KBM-7 (cell line): ENCODE measurements around the gene TIMMDC1.
"Not testable (repeated sequence)": the region's sequence is repeated elsewhere in the genome, so short reads cannot be mapped to it uniquely, and the experiment has no call there.

ENCODE experiments used
- DNase-seq: peaks from one replicate; pipeline ENCODE4 v3.0.0-alpha.2; 2015
- in situ Hi-C: fragments of 300-500 bp; cut with MboI; formaldehyde crosslinking; loops from 2 replicates; pipeline ENCODE4 v1.14.3; 2020; ENCODE audit warnings: low sequenced_read_pairs, low pct_unique_long_range_greater_than_20kb, mixed read lengths

TIMMDC1 gene

DNA sequence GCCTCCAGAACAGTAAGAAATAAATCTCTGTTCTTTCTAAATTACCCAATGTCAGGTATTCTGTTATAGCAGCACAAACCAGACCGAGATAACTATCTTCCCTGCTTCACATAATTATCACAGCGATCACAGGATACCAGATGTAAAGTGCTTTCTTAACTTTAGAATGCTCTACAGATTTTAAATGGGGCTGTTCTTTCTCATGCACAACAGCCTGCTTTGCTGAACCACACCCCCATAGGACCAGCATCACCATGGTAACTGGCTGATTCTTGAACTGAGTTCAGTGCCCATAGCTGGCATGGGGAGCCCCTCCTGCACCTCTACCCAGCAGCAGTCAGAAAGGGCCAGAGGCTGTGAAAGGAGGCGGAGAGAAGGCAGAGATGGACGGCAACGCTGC lies 53.3 kb downstream of the TIMMDC1 start:
- DNase-seq = no peak
- in situ Hi-C loops = no loop called here

DNA sequence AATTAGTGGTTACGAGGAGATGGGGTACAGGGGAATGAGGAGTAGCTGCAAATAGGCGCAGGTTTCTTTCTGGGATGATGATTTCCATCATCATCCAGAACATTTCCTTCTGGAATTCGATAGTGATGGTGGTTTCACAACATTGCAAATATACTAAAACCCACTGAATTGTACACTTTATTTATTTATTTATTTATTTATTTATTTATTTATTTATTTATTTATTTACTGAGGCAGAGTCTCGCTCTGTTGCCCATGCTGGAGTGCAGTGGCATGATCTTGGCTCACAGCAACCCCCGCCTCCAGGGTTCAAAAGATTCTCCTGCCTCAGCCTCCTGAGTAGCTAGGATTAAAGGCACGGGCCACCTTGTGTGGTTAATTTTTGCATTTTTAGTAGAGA lies 54.6 kb downstream of the TIMMDC1 start:
- in situ Hi-C loops, DNase-seq: not testable (repeated sequence)

DNA sequence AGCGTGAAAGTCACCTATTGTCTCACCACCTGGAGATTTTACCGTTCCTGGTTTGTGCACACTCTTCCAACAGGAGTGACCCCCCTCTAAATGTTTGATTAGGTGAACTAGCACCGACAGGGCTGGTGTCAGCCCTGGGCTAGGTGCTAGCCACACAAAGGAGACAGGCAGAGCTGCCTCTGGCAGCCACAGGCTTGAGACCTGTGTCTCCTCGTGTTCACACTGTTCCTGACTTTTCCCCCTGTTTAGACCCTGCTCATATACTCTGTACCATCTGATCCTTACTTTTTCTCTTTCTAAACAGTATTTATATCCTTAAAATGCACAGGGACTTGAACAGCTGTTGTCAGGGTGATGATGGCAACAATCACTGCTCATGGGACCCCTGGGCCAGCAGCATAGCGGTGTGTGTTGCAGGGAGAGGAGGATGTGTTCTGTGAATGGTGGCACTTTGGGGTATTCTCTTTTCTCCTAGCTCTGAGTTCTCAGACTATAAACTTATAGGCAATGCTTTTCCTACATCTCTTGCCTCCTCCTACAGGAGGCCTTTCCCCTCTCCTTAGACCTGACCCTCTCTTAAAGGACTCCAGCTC lies 55.6 kb downstream of the TIMMDC1 start:
- in situ Hi-C loops = no loop called here
- DNase-seq = no peak

DNA sequence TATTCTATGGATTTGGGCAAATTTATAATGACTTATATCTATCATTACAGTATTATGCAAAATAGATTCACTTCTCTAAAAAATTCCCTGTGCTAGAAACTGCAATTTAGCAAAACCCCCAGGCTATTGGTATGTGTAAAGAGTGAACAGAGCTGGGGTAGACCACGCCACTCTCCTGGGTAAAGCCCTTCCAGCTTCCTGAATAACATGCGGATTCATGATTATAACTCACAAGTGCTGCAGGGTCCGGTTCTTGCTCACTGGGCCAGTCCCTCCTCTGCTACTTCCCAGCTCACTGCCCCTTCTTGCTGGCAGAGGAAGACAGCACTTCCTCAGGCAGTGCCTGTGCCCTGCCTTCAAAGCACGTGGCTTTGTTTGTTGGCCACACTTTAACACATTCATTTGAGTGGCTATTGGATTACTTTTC lies 57.0 kb downstream of the TIMMDC1 start:
- no peak for DNase-seq
- in situ Hi-C loops = no loop called here

DNA sequence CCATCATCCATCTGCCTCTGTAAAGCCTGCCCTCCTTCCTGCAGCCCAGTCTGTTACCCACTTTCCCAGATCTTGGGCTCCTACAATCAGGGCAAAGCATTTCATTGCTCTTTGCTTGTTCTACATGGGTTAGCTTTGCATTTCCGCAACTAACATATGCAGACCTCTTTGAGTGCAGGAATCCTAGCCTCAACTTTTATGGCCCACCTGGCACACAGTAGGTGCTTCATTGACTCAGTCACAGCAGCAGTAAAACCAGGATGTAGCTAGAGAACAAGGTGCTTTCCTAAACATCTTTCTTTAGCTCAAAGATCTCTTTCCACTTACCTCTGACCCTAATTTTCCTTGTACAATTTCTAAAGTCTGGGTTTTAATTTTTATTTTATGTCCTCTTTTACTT lies 57.6 kb downstream of the TIMMDC1 start:
- in situ Hi-C loops = no loop called here
- no peak for DNase-seq

DNA sequence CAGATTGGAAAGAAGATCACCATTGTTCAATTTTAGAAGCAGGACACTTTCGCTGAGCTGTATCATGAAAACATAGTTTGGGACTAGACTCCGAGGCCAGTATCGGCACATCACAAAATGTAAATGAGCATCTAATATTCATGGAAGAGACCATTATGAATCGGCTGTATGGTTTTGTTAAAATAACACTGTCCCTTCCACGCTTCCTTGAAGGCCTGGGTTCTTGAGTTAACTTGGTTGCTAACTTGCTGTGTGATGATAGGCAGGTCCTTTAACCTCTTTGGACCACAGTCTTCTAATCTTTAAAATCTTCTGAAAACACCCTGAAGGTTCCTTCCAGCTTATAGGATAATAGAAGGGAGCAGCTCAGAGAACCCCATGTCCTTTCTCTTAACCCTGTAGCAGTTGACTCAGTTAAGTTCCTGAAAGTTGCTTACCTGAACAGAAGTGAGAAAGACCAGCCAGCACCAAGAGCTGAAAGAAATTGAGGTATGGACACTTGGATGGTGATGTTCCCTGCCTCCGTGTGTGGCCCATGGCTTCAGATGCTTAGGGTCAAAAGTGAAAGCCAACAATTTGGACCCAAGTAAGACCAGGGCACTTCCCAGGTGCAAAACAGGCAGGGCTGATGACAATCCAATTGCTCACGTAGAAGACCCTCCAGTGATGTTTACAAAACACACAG lies 59.0 kb downstream of the TIMMDC1 start:
- in situ Hi-C loops = no loop called here
- no peak for DNase-seq

DNA sequence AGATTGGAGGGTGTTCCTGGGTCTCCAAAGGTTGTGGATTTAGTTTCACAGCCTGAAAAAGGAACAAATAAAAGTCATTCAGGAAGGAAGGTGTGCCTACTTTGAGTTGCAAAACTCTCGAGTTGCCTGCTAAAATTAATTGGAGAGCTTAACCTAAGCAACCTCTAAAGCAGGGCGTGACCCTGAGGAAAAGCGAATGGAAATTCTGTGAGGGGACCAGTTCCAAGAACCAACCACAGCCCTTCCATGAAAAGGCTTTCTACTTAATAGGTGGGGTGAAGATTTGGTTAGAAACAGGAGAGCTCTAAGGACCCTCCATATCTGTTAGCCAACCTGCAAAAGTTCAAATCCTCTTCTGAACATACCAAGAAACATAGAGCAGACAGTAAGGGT lies 59.5 kb downstream of the TIMMDC1 start:
- in situ Hi-C loops = no loop called here

DNA sequence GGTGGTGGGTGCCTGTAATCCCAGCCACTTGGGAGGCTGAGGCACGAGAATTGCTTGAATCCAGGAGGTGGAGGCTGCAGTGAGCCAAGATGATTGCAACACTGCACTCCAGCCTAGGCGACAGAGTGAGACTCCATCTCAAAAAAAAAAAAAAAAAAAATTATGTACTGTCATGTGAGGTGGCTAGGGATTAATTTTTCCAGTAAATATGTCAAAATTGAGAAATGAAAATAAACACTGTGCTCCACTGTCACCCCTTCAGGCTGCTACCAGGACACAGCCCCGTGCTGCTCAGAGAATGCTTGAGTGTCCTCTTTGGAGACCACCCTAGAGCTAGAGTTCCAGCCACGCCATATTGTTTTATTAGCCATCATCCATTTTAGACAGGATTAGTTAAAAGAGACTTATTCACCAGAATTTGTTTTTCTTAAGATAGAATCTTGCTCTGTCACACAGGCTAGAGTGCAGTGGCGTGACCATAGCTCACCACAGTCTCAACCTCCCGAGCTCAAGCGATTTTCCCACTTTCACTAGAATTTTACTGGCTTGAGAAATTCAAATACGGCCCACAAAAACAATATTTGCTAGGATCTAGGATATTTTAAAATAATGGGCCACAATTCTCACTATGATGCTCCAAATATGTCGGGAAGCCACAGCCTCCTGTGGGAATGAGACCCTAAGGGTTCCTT lies 60.4 kb downstream of the TIMMDC1 start:
- no peak for DNase-seq
- in situ Hi-C loops = no loop called here

More for the DNA sequence above, 59.5 kb downstream of the TIMMDC1 start:
- DNase-seq = peak; percentile 56

DNA sequence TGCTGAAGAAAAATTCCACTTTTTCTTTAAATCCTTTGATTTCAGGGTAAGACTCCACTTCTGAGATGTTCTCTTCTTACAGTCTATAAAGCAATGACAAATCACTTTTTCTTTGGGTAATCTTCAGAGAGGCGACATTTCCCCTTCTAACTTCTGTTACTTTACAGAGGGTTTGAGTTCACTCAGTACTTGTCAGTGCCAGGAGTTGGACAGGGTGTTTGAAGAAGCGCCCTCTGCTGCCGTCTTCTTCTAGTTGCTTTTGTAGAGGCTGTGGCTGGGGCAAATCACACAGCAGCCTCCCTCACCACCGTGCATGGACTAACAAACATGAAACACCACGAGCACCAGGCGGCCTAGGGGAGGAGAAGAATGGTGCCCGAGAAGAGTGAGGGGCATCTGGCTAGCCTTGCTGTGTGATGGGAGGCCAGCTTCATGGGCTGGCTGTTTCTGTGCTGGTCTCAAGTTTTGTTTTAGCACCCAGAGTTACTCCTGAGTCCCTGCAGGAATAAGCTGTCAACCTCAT lies 61.2 kb downstream of the TIMMDC1 start, which contains the start of gene CD80:
Gene CD80, minus strand, starts transcription at position 174 of the 523 bp plus-strand sequence. CDS start 1,886 bp downstream, outside the sequence.
- in situ Hi-C loops = no loop called here
- DNase-seq = peak; percentile 86

DNA sequence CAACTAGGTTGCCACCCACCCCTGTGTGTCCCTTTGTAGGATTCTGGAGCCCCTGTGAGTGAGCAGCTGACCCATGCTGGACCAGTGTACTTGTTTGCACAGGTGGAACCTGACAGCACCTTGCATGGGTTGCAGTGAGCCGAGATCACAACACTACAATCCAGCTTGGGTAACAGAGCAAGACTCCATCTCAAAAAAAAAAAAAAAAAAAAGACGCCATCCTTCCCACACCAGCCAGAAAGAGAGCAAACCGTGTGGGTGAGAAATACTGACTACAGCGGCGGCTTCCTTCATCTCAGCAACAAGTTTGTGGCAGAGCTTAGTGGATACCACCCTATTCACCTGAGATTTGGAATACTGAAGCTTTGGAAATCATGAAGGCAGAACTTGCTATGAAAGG lies 61.8 kb downstream of the TIMMDC1 start:
- DNase-seq = no peak
- in situ Hi-C loops = no loop called here

DNA sequence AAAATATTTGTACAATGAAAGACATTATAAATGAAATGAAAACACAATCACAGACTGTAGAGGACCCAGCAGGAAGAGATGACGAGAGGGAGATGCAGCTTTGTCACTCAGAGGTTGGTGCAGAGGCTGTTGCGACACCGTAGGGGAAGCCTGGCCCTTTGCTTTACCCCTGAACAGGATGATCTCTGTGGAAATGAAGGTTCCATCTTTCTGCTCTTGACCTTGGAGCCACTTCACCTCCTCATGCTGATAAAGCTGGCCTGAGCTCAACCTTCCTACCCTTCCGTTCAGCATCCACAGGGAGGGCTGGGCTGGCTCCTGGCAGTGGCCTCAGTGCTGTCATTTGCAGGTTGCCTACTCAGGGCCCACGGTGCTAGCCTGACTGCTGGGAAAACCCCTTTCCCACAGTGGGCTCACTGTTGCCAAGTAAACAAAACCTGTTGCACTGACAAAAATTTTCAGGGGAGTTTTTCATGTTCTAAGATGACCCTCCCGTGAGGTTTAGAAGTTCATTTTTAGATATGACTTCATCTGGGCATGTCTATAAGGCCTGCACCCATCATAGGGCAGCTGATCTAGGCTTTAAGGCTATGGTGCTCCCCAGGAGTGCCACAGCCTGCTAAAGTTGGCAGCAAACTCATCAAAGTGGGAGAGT lies 64.1 kb downstream of the TIMMDC1 start:
- peak; percentile 51 for DNase-seq
- in situ Hi-C loops = no loop called here

DNA sequence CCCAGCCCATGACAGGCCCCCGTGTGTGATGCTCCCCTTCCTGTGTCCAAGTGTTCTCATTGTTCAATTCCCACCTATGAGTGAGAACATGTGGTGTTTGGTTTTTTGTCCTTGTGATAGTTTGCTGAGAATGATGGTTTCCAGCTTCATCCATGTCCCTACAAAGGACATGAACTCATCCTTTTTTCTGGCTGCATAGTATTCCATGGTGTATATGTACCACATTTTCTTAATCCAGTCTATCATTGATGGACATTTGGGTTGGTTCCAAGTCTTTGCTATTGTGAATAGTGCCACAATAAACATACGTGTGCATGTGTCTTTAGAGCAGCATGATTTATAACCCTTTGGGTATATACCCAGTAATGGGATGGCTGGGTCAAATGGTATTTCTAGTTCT lies 65.0 kb downstream of the TIMMDC1 start:
- DNase-seq, in situ Hi-C loops: not testable (repeated sequence)

DNA sequence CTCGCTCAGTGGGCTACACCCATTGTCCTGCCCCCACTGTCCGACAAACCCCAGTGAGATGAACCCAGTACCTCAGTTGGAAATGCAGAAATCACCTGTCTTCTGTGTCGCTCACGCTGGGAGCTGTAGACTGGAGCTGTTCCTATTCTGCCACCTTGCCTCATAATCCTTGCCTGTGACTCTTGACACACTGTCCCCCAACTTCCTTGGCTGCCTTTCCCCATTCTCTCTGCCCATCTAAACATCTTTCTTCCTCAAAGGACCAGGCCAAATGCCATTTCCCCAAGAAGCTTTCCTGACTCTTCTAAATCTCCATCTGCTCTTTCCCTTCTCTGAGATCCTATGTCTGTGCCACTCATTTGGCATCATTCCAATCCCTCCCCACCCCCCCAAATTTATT lies 70.8 kb downstream of the TIMMDC1 start:
- in situ Hi-C loops = no loop called here
- DNase-seq = no peak

DNA sequence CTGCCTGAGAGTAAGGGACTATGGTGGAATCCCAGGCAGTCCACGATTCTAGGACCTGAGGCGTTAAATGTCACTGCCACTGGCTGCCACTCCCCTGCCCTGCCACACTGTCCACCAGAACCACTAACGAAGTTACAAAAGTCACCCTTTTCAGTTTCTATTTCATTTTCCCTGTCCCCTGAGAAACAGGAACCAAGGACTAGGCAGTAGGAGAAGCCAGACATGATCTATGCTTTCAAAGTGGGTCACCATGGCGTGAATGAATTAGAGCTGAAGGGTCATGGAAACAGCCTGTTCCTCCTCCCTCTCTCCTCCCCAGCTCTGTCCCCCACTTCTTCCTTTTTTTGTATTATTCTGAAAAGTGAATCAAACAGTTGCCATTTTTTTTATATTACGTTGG lies 71.9 kb downstream of the TIMMDC1 start:
- DNase-seq = peak; percentile 72
- in situ Hi-C loops = no loop called here

DNA sequence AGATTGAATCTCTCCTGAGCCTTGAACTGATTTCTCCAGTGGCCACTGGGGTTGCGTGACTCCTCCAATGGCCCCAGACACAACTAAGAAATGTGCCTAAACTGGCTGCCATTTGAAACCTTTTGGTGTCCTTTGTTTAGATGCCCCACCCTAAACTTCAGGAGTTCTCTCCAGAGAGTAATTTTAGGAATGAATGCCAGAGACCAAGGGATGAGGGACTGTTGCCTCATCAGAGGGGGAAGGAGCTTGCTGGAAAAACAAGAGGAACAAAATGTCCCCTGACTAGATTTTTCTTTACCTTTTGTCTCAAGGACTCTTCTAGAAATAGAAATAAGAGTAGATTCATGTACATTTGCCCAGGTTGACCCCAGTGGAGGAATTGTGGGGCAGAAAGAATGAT lies 72.9 kb downstream of the TIMMDC1 start:
- DNase-seq = no peak
- in situ Hi-C loops = no loop called here

DNA sequence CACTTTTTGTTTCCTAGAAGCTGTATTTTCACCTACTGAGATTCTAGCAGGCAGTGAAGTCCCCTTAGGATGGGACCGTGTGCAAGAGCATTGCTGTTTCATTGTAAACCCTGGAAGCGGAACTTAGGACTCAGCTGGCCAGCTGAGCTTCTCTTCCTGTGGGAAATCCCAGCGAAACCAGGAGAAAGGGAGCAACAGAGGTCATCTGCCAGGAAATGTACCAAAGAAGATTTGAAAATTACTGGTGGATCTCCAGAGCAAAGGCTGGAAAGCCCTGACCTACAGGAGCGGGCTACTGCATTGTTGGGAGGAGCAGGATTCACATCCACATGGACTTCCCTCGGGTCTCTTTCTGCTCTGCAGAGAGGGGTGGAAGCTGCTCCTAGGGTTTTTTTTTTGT lies 73.3 kb downstream of the TIMMDC1 start:
- in situ Hi-C loops = no loop called here

More for the DNA sequence above, 73.3 kb downstream of the TIMMDC1 start:
- no peak for DNase-seq
